Activated CD8-positive, alpha-beta memory T cell treated with anti-CD3 and anti-CD28 coated beads for 1 hour (primary cell): ENCODE data around the gene TAS2R19.
"Not testable (repeated sequence)": the region's sequence is repeated elsewhere in the genome, so short reads cannot be mapped to it uniquely, and the experiment has no call there.

Source experiments
- DNase-seq, 2 donors: peaks; one replicate each; pipeline ENCODE4 v3.0.0-alpha.2; 2020; ENCODE audit warnings: low read depth in 1 of 2; ENCODE audit errors: extremely low read depth in 1 of 2

Gene TAS2R19

GRCh38 chr12:11022520-11022919 lies at the start of gene TAS2R19:
TAS2R19 (minus strand) TSS chr12:11022620; CDS start chr12:11022571, 49 bp downstream.
- no peak for DNase-seq

- DNase-seq: no peak
Observed at GRCh38 chr12:11071414-11071813, 49.0 kb upstream of the TAS2R19 start.

- no peak for DNase-seq
Observed at GRCh38 chr12:11070999-11071398, 48.6 kb upstream of the TAS2R19 start.

GRCh38 chr12:11069854-11070365 lies 47.5 kb upstream of the TAS2R19 start:
- DNase-seq: no peak

GRCh38 chr12:11067514-11067913 lies 45.1 kb upstream of the TAS2R19 start:
- no peak for DNase-seq

GRCh38 chr12:11062194-11062593 lies 39.8 kb upstream of the TAS2R19 start, which contains the start of gene TAS2R46:
TAS2R46 (minus strand) TSS chr12:11062294; CDS start chr12:11062294, 0 bp downstream.
- not testable (repeated sequence) for DNase-seq

GRCh38 chr12:11059784-11060183 lies 37.4 kb upstream of the TAS2R19 start:
- DNase-seq: no peak

- DNase-seq: no peak
Observed at GRCh38 chr12:11059041-11059440, 36.6 kb upstream of the TAS2R19 start.

- no peak for DNase-seq
Observed at GRCh38 chr12:11055306-11055705, 32.9 kb upstream of the TAS2R19 start.

- DNase-seq: not testable (repeated sequence)
Observed at GRCh38 chr12:11049806-11050531, 27.5 kb upstream of the TAS2R19 start.

- DNase-seq: not testable (repeated sequence)
Observed at GRCh38 chr12:11041366-11041765, 18.9 kb upstream of the TAS2R19 start.

- DNase-seq: no peak
Observed at GRCh38 chr12:11040162-11040561, 17.7 kb upstream of the TAS2R19 start.

GRCh38 chr12:11039171-11039570 lies 16.8 kb upstream of the TAS2R19 start:
- no peak for DNase-seq

- not testable (repeated sequence) for DNase-seq
Observed at GRCh38 chr12:11033959-11034358, 11.5 kb upstream of the TAS2R19 start.

- no peak for DNase-seq
Observed at GRCh38 chr12:11031307-11031706, 8.9 kb upstream of the TAS2R19 start, which contains the start of gene TAS2R31. TAS2R31 (minus strand) TSS chr12:11031407; CDS start chr12:11031335, 72 bp downstream.

- no peak for DNase-seq
Observed at GRCh38 chr12:11026118-11026517, 3.7 kb upstream of the TAS2R19 start.

GRCh38 chr12:11023387-11023786 lies 967 bp upstream of the TAS2R19 start:
- no peak for DNase-seq

GRCh38 chr12:11016937-11017336 lies 5.5 kb downstream of the TAS2R19 start:
- no peak for DNase-seq

- no peak for DNase-seq
Observed at GRCh38 chr12:11015775-11016430, 6.5 kb downstream of the TAS2R19 start.

GRCh38 chr12:11014234-11014633 lies 8.2 kb downstream of the TAS2R19 start:
- DNase-seq: no peak

GRCh38 chr12:11007608-11008007 lies 14.8 kb downstream of the TAS2R19 start:
- no peak for DNase-seq

GRCh38 chr12:10998204-10998603 lies 24.2 kb downstream of the TAS2R19 start, which contains the start of gene TAS2R20:
TAS2R20 (minus strand) TSS chr12:10998304; CDS start chr12:10997875, 429 bp downstream.
- no peak for DNase-seq
